ENCODE measurements around the gene TIMP3.

- TF ChIP-seq CTCF (IDR thresholded peaks at IDR 0.05) (no peak), POLR2A (IDR thresholded peaks at IDR 0.05) (no peak)
Measured at GRCh38 chr22:32831584-32831983, 30.1 kb downstream of the TIMP3 start.
